Mesenchymal stem cell (in vitro differentiated cells and primary cell): ENCODE data around the gene ASB10.

Experiments
- DNase-seq: peaks from one replicate; pipeline ENCODE4 v3.0.0-alpha.2; 2013
- H2AFZ ChIP-seq: one replicate; pipeline ENCODE4 v1.6.1; 2013; ENCODE audit warnings: low read depth, mild to moderate bottlenecking, control low read depth, inconsistent platforms, low read length, moderate library complexity
- H2AK5ac ChIP-seq: 2 replicates; pipeline ENCODE4 v1.6.1; 2013; ENCODE audit warnings: low read length, moderate library complexity, mild to moderate bottlenecking, inconsistent platforms; ENCODE audit not compliant: severe bottlenecking
- H2BK120ac ChIP-seq: one replicate; pipeline ENCODE4 v1.6.1; 2013; ENCODE audit warnings: low read depth, mild to moderate bottlenecking, inconsistent platforms, low read length, moderate library complexity
- H2BK12ac ChIP-seq, 2 experiments: one replicate each; pipeline ENCODE4 v1.6.1; 2013; ENCODE audit warnings: inconsistent platforms in 2 of 2, low read length in 2 of 2, mild to moderate bottlenecking in 2 of 2, moderate library complexity in 2 of 2, control low read depth in 1 of 2
- H2BK15ac ChIP-seq: one replicate; pipeline ENCODE4 v1.6.1; 2013; ENCODE audit warnings: mild to moderate bottlenecking, low read depth, inconsistent platforms; ENCODE audit not compliant: poor library complexity, severe bottlenecking
- H2BK5ac ChIP-seq: 2 replicates; pipeline ENCODE4 v1.6.1; 2013; ENCODE audit warnings: low read depth, mild to moderate bottlenecking, low read length, control low read depth, inconsistent platforms; ENCODE audit not compliant: poor library complexity, severe bottlenecking
- H3K14ac ChIP-seq, 2 experiments: one replicate each; pipeline ENCODE4 v1.6.1; 2013; ENCODE audit warnings: inconsistent platforms in 2 of 2, low read length in 2 of 2, control low read depth in 1 of 2, mild to moderate bottlenecking in 1 of 2, moderate library complexity in 1 of 2
- H3K18ac ChIP-seq, 2 experiments: one replicate each; pipeline ENCODE4 v1.6.1; 2013; ENCODE audit warnings: inconsistent platforms in 2 of 2, low read length in 2 of 2, control low read depth in 1 of 2, low read depth in 1 of 2, mild to moderate bottlenecking in 1 of 2
- H3K23ac ChIP-seq, 2 experiments: one replicate each; pipeline ENCODE4 v1.6.1; 2013; ENCODE audit warnings: inconsistent platforms in 2 of 2, low read length in 2 of 2, mild to moderate bottlenecking in 2 of 2, moderate library complexity in 2 of 2, control low read depth in 1 of 2
- H3K27ac ChIP-seq: 2 replicates; pipeline ENCODE4 v1.5.1; 2013; ENCODE audit warnings: mild to moderate bottlenecking, moderate library complexity, low read length, control low read depth, inconsistent platforms; ENCODE audit not compliant: poor library complexity, severe bottlenecking
- H3K27me3 ChIP-seq, 2 experiments: 2 replicates each; pipeline versions ENCODE4 v1.6.1 to v1.7.0; 2013; ENCODE audit warnings: low read length in 2 of 2, mild to moderate bottlenecking in 2 of 2, moderate library complexity in 2 of 2, control low read depth in 1 of 2, inconsistent platforms in 1 of 2; ENCODE audit not compliant: control insufficient read depth in 1 of 2, insufficient read depth in 1 of 2
- H3K36me3 ChIP-seq, 2 experiments: 2 replicates each; pipeline versions ENCODE4 v1.6.1 to v1.7.0; 2013; ENCODE audit warnings: low read length in 2 of 2, control low read depth in 1 of 2, inconsistent platforms in 1 of 2, low read depth in 1 of 2, mild to moderate bottlenecking in 1 of 2; ENCODE audit not compliant: insufficient read depth in 2 of 2, control insufficient read depth in 1 of 2
- H3K4ac ChIP-seq, 2 experiments: one replicate each; pipeline ENCODE4 v1.6.1; 2013; ENCODE audit warnings: inconsistent platforms in 2 of 2, low read length in 2 of 2, mild to moderate bottlenecking in 2 of 2, moderate library complexity in 2 of 2, control low read depth in 1 of 2, low read depth in 1 of 2
- H3K4me1 ChIP-seq: 2 replicates; pipeline ENCODE4 v1.6.1; 2013; ENCODE audit warnings: low read depth, low read length, control low read depth; ENCODE audit not compliant: control insufficient read depth, insufficient read depth
- H3K4me2 ChIP-seq: 2 replicates; pipeline ENCODE4 v1.6.1; 2013; ENCODE audit warnings: low read length, mild to moderate bottlenecking, inconsistent platforms; ENCODE audit not compliant: poor library complexity, severe bottlenecking
- H3K4me3 ChIP-seq, 2 experiments: 2 replicates each; pipeline versions ENCODE4 v1.5.1 to v1.7.0; 2013; ENCODE audit warnings: low read length in 2 of 2, mild to moderate bottlenecking in 2 of 2, control low read depth in 1 of 2, low read depth in 1 of 2; ENCODE audit not compliant: insufficient read depth in 1 of 2
- H3K79me1 ChIP-seq: replicated peaks from 2 replicates; pipeline ENCODE4 v1.6.1; 2013; ENCODE audit warnings: mild to moderate bottlenecking, control low read depth, low read length, inconsistent platforms; ENCODE audit not compliant: poor library complexity, severe bottlenecking
- H3K9ac ChIP-seq: 2 replicates; pipeline ENCODE4 v1.7.0; 2013; ENCODE audit warnings: mild to moderate bottlenecking, low read length, moderate library complexity
- H3K9me3 ChIP-seq: 2 replicates; pipeline ENCODE4 v1.7.0; 2013; ENCODE audit warnings: mild to moderate bottlenecking, low read length; ENCODE audit not compliant: control insufficient read depth
- H4K8ac ChIP-seq: one replicate; pipeline ENCODE4 v1.6.1; 2013; ENCODE audit warnings: inconsistent platforms, mild to moderate bottlenecking, low read length, moderate library complexity
- H4K91ac ChIP-seq: one replicate; pipeline ENCODE4 v1.6.1; 2013; ENCODE audit warnings: mild to moderate bottlenecking, low read length, inconsistent platforms
- WGBS: methylation state at CpG from one replicate; pipeline ENCODE4 v1.1.7; 2013; ENCODE audit warnings: mixed read lengths; 5-methylcytosine and 5-hydroxymethylcytosine counted together

Gene ASB10

GRCh38 chr7:151133986-151134742 is 52.9 kb downstream of the ASB10 start:
- no peak overlapping the region for H2AK5ac ChIP-seq
- no peak overlapping the region for H3K23ac ChIP-seq
- no peak overlapping the region for H2AFZ ChIP-seq
- no peak overlapping the region for H3K18ac ChIP-seq
- no peak overlapping the region for H2BK5ac ChIP-seq
- H3K9ac ChIP-seq, result no peak overlapping the region
- no peak overlapping the region for H3K27ac ChIP-seq
- H3K27me3 ChIP-seq, result no peaks in the 10 kb centered on the region
- no peak overlapping the region for H4K91ac ChIP-seq
- no peak overlapping the region for H2BK120ac ChIP-seq
- peaks cover 13% of the 10 kb centered on the region for H3K4me1 ChIP-seq
- no peak overlapping the region for H3K4me2 ChIP-seq
- H3K79me1 ChIP-seq, result peaks cover 28% of the 10 kb centered on the region
- H3K4ac ChIP-seq, result no peak overlapping the region
- no peak for DNase-seq
- WGBS, result 97% methylated on average over 24 of the region's 24 CpGs
- no peak overlapping the region for H4K8ac ChIP-seq
- no peak overlapping the region for H2BK15ac ChIP-seq
- H3K14ac ChIP-seq, result no peak overlapping the region
- H3K36me3 ChIP-seq, result peaks cover 91 to 98% of the 10 kb centered on the region in 2 experiments
- H3K4me3 ChIP-seq, result no peak overlapping the region
- H2BK12ac ChIP-seq, result no peak overlapping the region
- no peaks in the 10 kb centered on the region for H3K9me3 ChIP-seq

DNA sequence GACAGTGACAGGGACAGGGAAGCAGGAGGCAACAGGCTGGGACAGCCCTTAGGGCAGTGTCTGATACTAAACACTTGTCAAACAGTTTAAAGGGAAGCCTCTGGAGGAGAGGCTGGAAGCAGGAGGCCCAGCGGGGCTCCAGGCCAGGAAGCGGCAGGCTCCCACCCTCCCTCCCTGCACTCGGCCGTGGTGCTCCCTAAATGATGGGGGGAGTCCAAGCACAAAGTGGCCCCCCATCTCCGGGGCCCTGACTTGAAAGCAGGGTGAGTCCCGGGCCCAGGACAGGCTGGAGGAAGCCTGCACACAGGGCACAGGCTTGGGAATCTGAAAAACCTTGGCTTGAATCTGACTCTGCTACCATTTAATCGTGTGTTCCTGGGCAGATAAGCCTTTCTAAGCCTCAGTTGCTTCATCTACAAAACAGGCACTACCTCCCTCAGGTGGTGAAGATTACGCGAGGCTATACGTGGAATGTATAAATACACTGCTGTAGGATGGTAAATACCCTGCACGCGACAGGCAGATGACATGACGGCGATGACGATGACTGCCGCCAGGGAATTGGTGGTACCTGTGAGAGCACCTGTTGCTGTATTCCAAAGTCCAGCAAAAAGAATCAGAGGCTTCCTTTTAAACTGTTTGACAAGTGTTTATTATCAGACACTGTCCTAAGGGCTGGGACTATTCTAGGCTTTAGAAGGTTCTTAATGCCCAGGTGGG is 53.6 kb downstream of the ASB10 start:
- no peak overlapping the region for H2AFZ ChIP-seq
- H3K9me3 ChIP-seq, result no peaks in the 10 kb centered on the region
- no peak overlapping the region for H4K91ac ChIP-seq
- H4K8ac ChIP-seq, result no peak overlapping the region
- no peak overlapping the region for H3K9ac ChIP-seq
- no peak overlapping the region for H2BK15ac ChIP-seq
- WGBS, result 97% methylated on average over 15 of the region's 16 CpGs
- H3K27ac ChIP-seq, result no peak overlapping the region
- no peak overlapping the region for H3K4me3 ChIP-seq
- no peak overlapping the region for H3K4ac ChIP-seq
- H3K23ac ChIP-seq, result no peak overlapping the region
- no peak overlapping the region for H2BK12ac ChIP-seq
- H2BK120ac ChIP-seq, result no peak overlapping the region
- no peak for DNase-seq
- H3K18ac ChIP-seq, result no peak overlapping the region
- peaks cover 91 to 99% of the 10 kb centered on the region in 2 experiments for H3K36me3 ChIP-seq
- no peaks in the 10 kb centered on the region for H3K27me3 ChIP-seq
- no peak overlapping the region for H2AK5ac ChIP-seq
- H2BK5ac ChIP-seq, result no peak overlapping the region
- H3K14ac ChIP-seq, result no peak overlapping the region
- H3K4me2 ChIP-seq, result no peak overlapping the region
- H3K4me1 ChIP-seq, result peaks cover 8% of the 10 kb centered on the region
- peaks cover 32% of the 10 kb centered on the region for H3K79me1 ChIP-seq

GRCh38 chr7:151132461-151133205 is 54.4 kb downstream of the ASB10 start:
- Histone ChIP-seq H4K8ac (no peak overlapping the region), H3K27ac (no peak overlapping the region), H3K9me3 (no peaks in the 10 kb centered on the region), H2BK120ac (no peak overlapping the region), H3K4ac (no peak overlapping the region), H2BK12ac (no peak overlapping the region), H3K4me1 (peaks cover under 1% of the 10 kb centered on the region), H2BK15ac (no peak overlapping the region), H3K79me1 (peaks cover 38% of the 10 kb centered on the region), H2BK5ac (no peak overlapping the region), H3K14ac (no peak overlapping the region), H3K18ac (no peak overlapping the region), H3K4me3 (no peak overlapping the region), H3K23ac (no peak overlapping the region), H3K27me3 (no peaks in the 10 kb centered on the region), H4K91ac (no peak overlapping the region), H3K4me2 (no peak overlapping the region), H2AFZ (no peak overlapping the region), H3K36me3 (peaks cover 97 to 99% of the 10 kb centered on the region in 2 experiments), H3K9ac (no peak overlapping the region), H2AK5ac (no peak overlapping the region)
- DNase-seq, result no peak
- 97% methylated on average over 21 of the region's 21 CpGs for WGBS
